Cardiac muscle cell (in vitro differentiated cells and primary cell): ENCODE results near the gene ERCC6L2. TPM values are rescaled to one million over a fixed set of nuclear protein-coding genes. Genes with fewer than 3 reads are reported as not detected.

Experiments
- DNase-seq, 2 donors: peaks; one replicate each; pipeline versions ENCODE4 v3.0.0 to v3.0.0-alpha.2; 2010 to 2017; ENCODE audit warnings: low read depth in 1 of 2, low spot score in 1 of 2
- H3K27ac ChIP-seq: fragments of 200-600 bp; sonication (generic); 2 replicates; pipeline ENCODE4 v1.5.1; 2016
- H3K27me3 ChIP-seq: fragments of 200-600 bp; sonication (generic); 2 replicates; pipeline ENCODE4 v1.6.0; 2016; ENCODE audit warnings: control low read depth
- H3K36me3 ChIP-seq: fragments of 200-600 bp; sonication (generic); 2 replicates; pipeline ENCODE4 v1.5.1; 2016; ENCODE audit warnings: control low read depth
- H3K4me1 ChIP-seq: fragments of 200-600 bp; sonication (generic); 2 replicates; pipeline ENCODE4 v1.8.1; 2017; ENCODE audit warnings: low read depth, mild to moderate bottlenecking, mixed run types
- H3K4me3 ChIP-seq: fragments of 200-600 bp; sonication (generic); 2 replicates; pipeline ENCODE4 v1.5.1; 2016; ENCODE audit warnings: mild to moderate bottlenecking
- H3K9me3 ChIP-seq: fragments of 200-600 bp; sonication (generic); 2 replicates; pipeline ENCODE4 v1.5.1; 2017; ENCODE audit warnings: low read depth, mild to moderate bottlenecking, control low read depth
- polyA plus RNA-seq: library from polyadenylated mRNA; unstranded; fragments of >200 nt; fragmentation: Nextera tagmentation; extraction: Ambion mirVana; gene quantifications from 2 replicates; pipeline ENCODE4 v1.2.1, GENCODE V29; 2016
- total RNA-seq: library from RNA; depleted of rRNA; stranded (reverse); fragments of >200 nt; gene quantifications from 2 replicates; pipeline ENCODE4 v1.2.3, GENCODE V29; 2016
- TF ChIP-seq, protein P1 (sequence below): IDR thresholded peaks from 2 replicates; pipeline ENCODE4 v1.5.1; 2012; ENCODE audit warnings: low read depth, mild to moderate bottlenecking, low read length

The ERCC6L2 gene
- total and polyA plus RNA-seq, 2 experiments from 2014 or later: 22.7 to 52.5 TPM

DNA sequence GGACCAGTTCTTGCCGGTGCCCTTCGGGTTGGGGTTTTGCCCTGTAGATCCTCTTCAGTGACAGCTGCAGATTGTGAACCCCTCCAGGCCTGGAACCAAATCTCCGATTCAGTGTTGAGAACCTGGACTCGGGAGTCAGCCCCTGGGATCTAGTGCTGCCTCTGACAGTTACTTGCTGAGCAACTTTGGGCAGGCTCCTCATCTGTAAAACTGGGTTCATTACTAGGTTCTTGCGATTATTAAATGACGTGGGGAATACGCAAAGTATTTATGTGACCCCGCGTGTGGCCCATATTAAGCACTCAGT lies 600 bp downstream of the ERCC6L2 start:
- TF ChIP-seq, protein P1, sequence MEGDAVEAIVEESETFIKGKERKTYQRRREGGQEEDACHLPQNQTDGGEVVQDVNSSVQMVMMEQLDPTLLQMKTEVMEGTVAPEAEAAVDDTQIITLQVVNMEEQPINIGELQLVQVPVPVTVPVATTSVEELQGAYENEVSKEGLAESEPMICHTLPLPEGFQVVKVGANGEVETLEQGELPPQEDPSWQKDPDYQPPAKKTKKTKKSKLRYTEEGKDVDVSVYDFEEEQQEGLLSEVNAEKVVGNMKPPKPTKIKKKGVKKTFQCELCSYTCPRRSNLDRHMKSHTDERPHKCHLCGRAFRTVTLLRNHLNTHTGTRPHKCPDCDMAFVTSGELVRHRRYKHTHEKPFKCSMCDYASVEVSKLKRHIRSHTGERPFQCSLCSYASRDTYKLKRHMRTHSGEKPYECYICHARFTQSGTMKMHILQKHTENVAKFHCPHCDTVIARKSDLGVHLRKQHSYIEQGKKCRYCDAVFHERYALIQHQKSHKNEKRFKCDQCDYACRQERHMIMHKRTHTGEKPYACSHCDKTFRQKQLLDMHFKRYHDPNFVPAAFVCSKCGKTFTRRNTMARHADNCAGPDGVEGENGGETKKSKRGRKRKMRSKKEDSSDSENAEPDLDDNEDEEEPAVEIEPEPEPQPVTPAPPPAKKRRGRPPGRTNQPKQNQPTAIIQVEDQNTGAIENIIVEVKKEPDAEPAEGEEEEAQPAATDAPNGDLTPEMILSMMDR: no peak
- Histone ChIP-seq H3K27ac (no peak overlapping the region), H3K4me1 (peaks cover 6% of the 10 kb centered on the region)

DNA sequence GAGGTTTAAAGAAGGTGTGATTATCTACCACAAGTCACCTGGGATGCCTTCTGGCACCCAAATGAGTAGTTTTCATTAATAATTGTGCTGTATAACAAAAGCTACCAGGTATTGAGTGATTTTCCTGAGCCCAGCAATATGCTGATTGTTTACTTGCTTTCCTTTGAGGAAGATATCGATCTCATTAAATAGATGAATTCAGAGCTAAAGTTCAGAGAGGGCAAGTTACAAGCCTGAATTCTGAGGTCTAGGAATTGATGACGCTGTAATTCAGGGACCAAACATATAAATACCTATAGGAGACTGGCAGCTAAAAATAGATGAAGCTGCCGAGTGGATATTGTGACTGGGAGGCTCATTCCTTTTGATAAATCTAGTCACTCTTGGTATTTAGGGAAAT lies 1.1 kb downstream of the ERCC6L2 start:
- TF ChIP-seq, protein P1: no peak
- no peak overlapping the region for H3K4me3 ChIP-seq
- DNase-seq: peak; percentile 9 to 10
- no peaks in the 10 kb centered on the region for H3K27me3 ChIP-seq
- no peak overlapping the region for H3K27ac ChIP-seq
- H3K9me3 ChIP-seq: no peaks in the 10 kb centered on the region
- H3K36me3 ChIP-seq: no peaks in the 10 kb centered on the region
- peaks cover 6% of the 10 kb centered on the region for H3K4me1 ChIP-seq

More for the DNA sequence above, 600 bp downstream of the ERCC6L2 start:
- H3K9me3 ChIP-seq: no peaks in the 10 kb centered on the region
- no peaks in the 10 kb centered on the region for H3K27me3 ChIP-seq
- no peak overlapping the region for H3K4me3 ChIP-seq
- no peak for DNase-seq
- no peaks in the 10 kb centered on the region for H3K36me3 ChIP-seq

DNA sequence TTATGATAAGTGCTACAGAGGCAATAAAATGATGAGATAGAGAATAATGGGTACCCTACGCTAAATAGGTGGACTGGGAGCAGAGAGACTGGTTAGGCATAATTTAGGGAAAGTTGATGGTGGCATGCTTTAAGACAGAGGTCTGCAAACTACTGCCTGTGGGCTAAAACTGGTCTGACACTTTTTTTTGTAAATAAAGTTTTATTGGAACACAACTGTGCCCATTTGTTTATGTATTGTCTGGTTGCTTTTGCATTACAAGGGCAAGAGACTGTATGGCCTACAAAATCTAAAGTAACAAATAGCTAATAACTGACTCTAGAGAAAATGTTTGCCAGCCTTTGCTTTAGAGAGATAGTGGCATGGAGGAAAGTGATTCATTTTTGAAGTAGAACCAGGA lies 2.5 kb downstream of the ERCC6L2 start:
- peaks cover 6% of the 10 kb centered on the region for H3K4me1 ChIP-seq
- no peaks in the 10 kb centered on the region for H3K36me3 ChIP-seq
- TF ChIP-seq, protein P1: no peak
- H3K4me3 ChIP-seq: no peak overlapping the region
- H3K27me3 ChIP-seq: no peaks in the 10 kb centered on the region
- DNase-seq: no peak
- H3K9me3 ChIP-seq: no peaks in the 10 kb centered on the region
- no peak overlapping the region for H3K27ac ChIP-seq

- TF ChIP-seq, protein P1: no peak
- Histone ChIP-seq H3K4me1 (no peaks in the 10 kb centered on the region), H3K36me3 (no peaks in the 10 kb centered on the region), H3K9me3 (no peaks in the 10 kb centered on the region), H3K27ac (no peak overlapping the region), H3K27me3 (no peaks in the 10 kb centered on the region), H3K4me3 (no peak overlapping the region)
- DNase-seq: no peak
Measured at GRCh38 chr9:95879591-95879990, 4.1 kb downstream of the ERCC6L2 start.

DNA sequence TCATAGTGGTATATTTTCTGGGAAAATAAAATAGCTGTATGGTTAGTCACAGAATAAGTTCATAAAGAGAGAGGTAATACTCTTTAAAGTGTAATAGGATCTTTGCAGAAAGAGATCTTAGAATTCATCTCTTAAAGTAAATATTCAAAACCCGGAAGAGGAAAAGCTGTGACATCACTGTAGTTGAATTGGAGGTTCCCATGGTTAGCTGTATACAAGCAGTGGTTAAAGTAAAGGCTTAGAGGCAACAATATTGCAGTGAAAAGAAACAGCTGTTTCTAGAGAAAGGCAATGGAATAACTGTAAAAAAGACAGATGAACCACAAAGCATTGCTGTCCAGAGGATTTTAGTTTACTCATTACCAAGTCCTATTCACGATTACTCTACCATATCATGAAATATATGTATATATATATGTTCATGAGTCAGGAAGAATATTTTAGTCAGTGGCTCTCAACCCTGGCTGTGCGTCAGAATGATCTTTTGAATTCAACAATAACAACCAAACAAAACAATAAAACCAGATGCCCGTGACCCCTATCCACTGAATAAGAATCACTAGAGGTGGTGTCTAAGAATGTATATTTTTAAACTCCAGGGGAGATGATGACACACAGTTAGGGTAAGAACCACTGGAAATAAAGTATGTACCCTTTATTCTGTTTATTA lies 4.7 kb downstream of the ERCC6L2 start:
- H3K4me1 ChIP-seq: no peaks in the 10 kb centered on the region
- TF ChIP-seq, protein P1: no peak
- H3K27ac ChIP-seq: no peak overlapping the region
- DNase-seq: peak in 1 of 2 donors; percentile 59
- H3K36me3 ChIP-seq: no peaks in the 10 kb centered on the region
- no peaks in the 10 kb centered on the region for H3K9me3 ChIP-seq
- H3K27me3 ChIP-seq: no peaks in the 10 kb centered on the region
- H3K4me3 ChIP-seq: no peak overlapping the region
